ENCODE measurements around the gene WTAP.
A peak's percentile ranks its signal among the peaks of the same experiment; 100 is the strongest.
"Not testable (repeated sequence)": the region's sequence is repeated elsewhere in the genome, so short reads cannot be mapped to it uniquely, and the experiment has no call there.

The WTAP gene

DNA sequence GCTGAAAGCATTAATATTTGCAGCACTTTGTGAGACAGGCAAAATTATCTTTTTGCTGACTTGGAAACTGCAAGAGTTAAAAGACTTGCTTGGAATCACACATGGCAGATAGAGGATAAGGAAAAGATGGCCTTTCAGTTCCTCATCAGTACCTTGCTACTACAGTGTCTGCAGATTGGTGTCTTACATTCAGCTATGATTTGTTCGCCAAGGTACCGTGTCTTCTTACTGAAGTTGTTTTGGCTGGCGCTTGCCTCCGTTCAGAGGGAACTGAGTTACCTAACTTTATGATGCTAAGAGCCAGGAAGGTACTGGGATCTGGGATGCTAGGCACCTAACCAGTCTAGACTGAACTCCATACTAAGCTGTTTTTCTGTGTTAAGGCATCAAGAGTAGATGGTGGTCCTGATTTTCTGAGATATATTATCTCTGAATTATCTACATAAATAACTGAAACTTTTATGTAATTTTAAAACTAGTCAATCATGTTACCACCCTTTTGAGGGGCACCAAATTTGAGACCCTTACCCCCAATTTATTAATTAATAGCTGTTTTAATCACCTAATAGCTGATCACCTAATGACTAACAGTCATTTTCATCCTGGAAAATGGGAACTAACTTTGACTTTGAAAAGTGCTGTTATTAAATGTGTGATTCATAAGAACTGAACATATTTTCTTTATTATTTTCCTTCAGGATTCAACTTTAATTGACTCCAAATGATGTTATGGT lies 2.5 kb downstream of the WTAP start:
- DNase-seq (ENCODE audit: low read depth), result no peak

DNA sequence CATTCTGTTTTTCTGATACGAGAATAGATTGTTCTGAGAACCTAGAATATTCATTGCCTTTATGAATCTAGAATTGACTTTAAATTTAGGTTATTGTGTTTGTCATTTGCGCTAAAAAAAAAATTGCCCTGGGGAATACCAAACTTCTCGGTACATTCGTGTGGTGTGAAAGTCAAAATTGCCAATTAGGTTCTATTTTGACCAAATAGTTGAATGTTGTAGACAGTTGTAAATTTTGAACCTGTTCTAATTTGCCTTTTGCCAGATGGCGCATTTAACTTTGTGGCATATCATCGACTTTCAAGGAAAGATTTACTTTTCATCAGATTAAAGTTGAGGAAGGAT lies 3.0 kb downstream of the WTAP start:
- DNase-seq (ENCODE audit: low read depth), result no peak

DNA sequence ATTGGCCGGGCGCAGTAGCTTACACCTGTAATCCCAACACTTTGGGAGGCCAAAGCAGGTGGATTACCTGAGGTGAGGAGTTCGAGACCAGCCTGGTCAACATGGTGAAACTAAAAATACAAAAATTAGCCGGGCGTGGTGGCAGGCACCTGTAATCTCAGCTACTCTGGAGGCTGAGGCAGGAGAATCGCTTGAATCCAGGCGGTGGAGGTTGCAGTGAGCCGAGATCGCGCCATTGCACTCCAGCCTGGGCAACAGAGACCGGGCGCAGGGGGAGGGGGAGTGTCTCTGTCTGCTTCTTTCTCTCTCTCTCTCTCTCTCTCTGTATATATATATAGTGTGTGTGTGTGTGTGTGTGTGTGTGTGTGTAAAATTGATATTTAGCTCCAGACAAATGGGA lies 5.2 kb downstream of the WTAP start:
- DNase-seq (ENCODE audit: low read depth), result not testable (repeated sequence)

DNA sequence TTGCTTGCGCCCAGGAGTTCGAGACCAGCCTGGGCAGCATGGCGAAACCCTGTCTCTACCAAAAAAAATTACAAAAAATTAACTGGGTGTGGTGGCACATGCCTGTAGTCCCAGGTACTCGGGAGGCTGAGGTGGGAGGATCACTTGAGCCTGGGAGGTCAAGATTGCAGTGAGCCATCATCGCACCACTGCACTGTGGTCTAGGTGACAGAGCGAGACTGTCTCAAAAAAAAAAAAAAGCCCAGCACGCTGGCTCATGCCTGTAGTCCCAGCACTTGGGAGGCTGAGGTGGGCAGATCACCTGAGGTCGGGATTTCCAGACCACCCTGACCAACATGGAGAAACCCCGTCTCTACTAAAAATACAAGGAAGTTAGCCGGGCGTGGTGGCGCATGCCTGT lies 6.1 kb downstream of the WTAP start:
- not testable (repeated sequence) for DNase-seq (ENCODE audit: low read depth)

GRCh38 chr6:159736908-159737307 lies 9.6 kb downstream of the WTAP start:
- no peak for DNase-seq (ENCODE audit: low read depth)

DNA sequence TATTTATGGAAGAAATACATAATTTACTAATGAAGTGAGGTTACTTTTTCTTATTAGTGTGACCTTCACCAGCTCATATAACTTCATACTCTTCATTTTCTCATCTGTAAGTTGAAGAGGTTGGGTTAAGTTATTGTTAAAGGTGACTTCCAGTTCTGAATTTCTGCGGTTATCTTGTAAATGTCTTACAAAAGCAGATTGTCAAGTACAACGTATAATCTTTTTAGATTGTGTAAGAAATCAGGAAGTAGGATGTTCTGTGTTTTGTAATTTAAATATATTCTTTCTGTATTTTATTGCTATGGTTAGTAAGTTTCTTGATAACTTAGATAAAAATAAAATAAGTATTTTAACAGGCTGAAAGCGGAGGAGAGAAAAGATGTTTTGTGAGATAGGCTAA lies 12.0 kb downstream of the WTAP start:
- DNase-seq (ENCODE audit: low read depth), result no peak

GRCh38 chr6:159742165-159742564 lies 14.9 kb downstream of the WTAP start:
- DNase-seq (ENCODE audit: low read depth), result no peak

DNA sequence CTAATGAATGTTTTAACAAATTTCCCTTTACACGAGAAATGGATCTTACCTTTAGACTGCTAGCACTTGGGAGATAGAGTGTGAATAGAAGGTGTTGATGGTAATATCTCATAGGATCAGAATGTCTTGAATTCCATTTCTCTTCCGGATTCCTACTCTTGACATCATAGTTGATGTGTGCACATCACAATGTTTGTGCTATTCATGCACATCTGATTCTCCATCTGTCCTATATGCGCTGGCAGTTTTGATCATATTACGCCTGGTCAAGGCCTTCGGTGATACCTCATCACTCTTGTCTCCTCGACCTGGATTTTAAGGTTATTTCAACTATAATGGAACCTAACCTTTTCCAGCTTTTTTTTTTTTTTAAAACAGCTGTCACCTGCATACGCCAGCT lies 17.8 kb downstream of the WTAP start:
- no peak for DNase-seq (ENCODE audit: low read depth)

- DNase-seq (ENCODE audit: low read depth), result no peak
Measured at GRCh38 chr6:159746759-159747158, 19.5 kb downstream of the WTAP start.

- DNase-seq (ENCODE audit: low read depth), result not testable (repeated sequence)
Measured at GRCh38 chr6:159748127-159748526, 20.8 kb downstream of the WTAP start.

DNA sequence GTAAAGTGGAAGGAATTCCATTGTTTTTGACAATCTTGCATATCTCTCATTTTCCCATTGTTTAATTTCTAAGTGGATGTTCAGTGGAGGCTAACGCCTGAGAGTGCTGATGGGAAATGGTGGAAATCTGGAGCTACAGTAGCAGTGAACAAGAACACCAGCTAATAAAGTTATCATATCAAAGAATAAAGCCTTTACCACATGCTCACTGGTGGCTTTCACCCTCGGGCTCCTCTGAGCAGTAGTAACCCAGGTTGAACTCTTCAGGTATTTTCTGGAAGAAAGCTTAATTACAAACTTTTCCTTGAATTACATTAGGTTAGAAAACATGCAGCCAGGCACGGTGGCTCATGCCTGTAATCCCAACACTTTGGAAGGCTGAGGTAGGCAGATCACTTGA lies 24.1 kb downstream of the WTAP start:
- DNase-seq (ENCODE audit: low read depth), result no peak

DNA sequence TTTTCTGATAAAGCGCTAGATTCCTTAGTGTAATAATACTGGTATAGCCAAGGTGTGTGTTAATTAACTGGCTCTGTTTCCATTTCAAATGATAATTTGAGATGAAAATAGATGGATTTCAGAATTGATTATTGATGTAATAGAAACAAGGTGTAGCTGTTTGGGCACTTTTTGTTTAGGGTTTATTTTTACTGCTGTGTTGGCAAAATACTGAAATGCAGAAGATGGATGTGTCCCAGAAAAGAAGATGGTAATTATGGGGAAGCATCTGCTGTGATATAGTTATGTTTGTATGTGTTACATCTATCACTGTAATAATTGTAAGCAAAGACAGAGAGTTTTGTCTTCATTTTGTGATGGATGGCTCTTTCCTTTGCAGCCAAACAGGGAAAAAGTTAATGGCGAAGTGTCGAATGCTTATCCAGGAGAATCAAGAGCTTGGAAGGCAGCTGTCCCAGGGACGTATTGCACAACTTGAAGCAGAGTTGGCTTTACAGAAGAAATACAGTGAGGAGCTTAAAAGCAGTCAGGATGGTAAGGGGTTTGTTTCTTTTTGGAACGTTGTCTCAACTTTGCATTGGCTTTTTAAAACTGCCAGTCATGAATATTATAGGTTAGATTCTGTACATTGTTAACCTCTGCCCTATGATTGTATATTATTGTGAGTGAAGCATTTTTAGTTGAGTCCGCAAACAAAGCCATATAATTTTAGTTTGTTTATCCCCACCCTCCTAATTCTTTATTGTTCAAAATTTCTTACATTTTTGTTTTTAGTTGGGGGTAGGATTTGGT lies 26.0 kb downstream of the WTAP start:
- DNase-seq (ENCODE audit: low read depth), result no peak

- no peak for DNase-seq (ENCODE audit: low read depth)
Measured at GRCh38 chr6:159754401-159754800, 27.1 kb downstream of the WTAP start.

DNA sequence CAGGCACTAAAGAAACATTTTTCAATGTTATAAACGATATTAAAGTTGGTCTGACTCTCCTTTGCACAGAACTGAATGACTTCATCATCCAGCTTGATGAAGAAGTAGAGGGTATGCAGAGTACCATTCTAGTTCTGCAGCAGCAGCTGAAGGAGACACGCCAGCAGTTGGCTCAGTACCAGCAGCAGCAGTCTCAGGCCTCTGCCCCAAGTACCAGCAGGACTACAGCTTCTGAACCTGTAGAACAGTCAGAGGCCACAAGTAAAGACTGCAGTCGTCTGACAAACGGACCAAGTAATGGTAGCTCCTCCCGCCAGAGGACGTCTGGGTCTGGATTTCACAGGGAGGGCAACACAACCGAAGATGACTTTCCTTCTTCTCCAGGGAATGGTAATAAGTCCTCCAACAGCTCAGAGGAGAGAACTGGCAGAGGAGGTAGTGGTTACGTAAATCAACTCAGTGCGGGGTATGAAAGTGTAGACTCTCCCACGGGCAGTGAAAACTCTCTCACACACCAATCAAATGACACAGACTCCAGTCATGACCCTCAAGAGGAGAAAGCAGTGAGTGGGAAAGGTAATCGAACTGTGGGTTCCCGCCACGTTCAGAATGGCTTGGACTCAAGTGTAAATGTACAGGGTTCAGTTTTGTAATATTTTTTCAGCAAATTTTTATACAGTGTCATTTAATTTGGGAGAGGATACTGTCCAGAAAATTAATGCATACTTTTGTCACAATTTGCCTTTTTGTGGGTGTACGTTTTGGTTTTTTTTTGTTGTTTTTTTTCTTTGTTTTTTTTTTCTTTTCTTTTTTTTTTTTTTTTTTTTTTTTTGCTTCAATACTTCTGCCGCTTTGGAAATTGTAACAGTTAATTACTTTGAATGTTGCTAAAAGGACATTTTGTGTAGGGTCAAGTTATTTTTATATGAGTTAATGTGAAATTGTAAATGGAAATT lies 27.9 kb downstream of the WTAP start:
- no peak for DNase-seq (ENCODE audit: low read depth)

GRCh38 chr6:159756508-159756907 lies 29.2 kb downstream of the WTAP start:
- DNase-seq (ENCODE audit: low read depth), result no peak

DNA sequence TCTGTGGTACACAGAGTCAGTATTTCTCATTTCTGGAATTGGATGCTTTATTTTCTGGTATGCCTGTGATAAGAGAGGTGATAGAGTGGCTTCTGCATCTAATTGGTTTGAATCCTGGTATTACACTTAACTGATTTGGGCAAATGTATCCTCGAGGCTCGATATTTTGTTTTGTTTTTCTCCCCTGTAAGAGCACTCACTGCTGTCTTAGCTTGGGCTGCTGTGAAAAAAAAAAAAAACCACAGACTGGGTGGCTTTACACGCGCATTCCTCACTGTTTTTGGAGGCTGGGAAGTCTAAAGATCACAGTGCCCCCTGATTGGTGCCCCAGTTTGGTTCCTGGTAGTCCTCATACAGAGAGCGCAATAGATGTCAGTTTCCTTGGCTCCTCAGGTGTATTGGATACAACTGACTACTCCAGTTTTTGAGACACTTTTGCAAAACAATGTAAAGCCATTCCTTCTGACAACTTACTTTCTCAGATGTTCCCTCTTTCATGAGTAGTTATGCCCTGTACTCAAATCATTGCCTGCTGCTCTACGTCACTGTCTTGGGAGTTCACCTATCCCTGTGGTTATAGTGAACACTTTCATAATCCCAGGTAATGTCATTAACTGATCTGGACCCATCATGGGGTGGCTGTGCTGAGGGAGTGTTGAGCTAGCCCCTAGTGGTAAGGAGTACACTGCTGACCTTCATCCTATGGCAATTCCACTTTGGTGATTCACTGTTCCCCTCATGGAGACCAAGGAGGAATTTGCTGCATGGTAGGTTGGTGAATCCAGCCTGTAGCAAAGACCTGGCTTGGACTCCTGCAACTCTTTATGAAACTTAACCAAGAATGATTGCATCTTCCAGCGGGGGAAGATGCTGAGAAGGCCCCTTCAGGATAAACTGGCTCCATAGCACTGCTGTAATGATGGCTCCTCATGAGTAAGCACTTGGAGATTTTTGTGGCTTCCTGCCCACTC lies 31.0 kb downstream of the WTAP start:
- DNase-seq (ENCODE audit: low read depth), result no peak

DNA sequence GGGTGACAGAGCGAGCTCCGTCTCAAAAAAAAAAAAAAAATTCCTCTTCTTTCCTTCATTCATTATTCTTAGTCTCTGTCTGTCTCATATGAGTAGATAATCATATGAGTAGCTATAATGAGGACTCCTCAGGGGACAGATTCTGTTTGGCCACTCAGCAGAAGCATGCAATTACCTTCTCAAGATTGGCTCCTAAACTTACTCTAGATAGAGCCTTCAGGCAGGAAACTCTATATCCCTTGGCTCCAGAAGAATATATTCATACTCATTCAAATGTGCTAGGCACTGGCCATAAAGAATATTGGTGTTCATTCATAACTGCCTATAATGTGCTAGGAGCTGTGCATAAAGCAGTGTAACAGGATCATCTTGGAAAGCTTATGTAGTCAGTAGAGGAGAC lies 32.3 kb downstream of the WTAP start:
- no peak for DNase-seq (ENCODE audit: low read depth)

DNA sequence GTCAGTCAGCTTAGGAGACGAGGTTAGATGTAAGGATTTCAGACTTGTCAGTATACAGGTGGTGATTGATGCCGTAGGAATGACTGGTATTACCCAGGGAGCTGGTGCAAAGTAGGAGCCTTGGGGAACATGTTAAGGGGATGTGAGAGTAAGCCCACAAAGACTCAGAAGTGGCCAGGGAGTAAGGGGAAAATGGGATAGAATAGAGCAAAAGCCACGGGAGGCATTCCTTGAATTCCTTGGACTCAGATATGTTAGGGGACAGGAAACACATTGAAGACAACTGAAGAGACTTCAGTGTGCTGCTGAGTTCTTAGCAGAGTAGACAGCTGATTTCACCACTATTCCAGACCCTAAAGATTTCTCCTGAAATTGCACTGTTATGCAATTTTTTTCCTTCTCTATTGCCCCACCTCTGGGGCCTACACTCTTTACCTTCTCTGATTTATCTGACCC lies 33.3 kb downstream of the WTAP start:
- DNase-seq (ENCODE audit: low read depth), result no peak

GRCh38 chr6:159761129-159761872 lies 34.0 kb downstream of the WTAP start:
- DNase-seq (ENCODE audit: low read depth), result no peak

DNA sequence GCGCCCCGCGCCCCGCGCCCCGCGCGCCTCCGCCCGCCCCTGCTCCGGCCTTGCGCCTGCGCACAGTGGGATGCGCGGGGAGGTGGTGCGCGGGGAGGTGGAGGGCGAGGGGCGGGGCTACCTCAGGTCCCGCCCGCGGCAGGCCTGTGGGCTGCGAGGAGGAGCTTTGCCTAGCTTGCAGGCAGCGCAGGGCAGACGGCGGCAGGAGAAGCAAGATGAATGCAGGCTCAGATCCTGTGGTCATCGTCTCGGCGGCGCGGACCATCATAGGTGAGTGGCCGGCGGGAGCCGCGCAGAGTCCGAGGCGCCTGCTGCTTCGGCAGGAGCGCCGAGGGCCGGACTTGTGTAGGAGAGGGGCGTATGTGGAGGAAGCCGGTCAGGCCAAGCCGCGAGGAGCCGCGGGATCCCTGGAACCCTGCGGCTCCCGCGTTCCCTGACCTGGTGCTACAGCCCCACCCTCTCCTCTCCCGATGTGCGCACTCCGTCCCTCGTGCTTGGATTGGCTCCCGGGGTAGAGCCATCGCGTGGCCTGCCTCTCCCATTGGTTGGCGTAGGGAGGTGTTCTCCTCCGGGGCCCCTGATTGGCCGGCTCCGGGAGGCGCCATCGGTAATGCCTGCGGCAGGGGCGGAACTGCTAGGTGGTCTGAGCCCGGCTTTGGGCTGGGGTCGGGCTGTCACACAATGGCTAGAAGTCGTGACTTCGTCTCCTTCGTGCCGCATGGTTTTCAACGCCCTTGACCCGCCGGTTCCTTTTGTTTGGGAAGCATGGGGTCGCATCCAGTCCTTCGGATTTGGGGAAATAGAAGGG lies 34.8 kb downstream of the WTAP start, which contains the start of gene ACAT2:
Gene ACAT2, plus strand, starts transcription at position 173 of the 808 bp plus-strand sequence. Its CDS starts 43 bp downstream, at position 216.
- peak; percentile 82 for DNase-seq (ENCODE audit: low read depth)
